NCI-H82 treated with DMSO at 0.1 percent for 48 hours (cell line): ENCODE measurements around the gene PRRC2B.
"Not testable (repeated sequence)": the region's sequence is repeated elsewhere in the genome, so short reads cannot be mapped to it uniquely, and the experiment has no call there.

Experiments
- DNase-seq: peaks from one replicate; lab custom pipeline; 2025; ENCODE audit not compliant: unreplicated experiment; lab: John Stamatoyannopoulos, UW

The PRRC2B gene

GRCh38 chr9:131386281-131386680 lies 7.6 kb upstream of the PRRC2B start:
- DNase-seq, result no peak

GRCh38 chr9:131387394-131387793 lies 6.5 kb upstream of the PRRC2B start:
- DNase-seq, result peak; percentile 98

GRCh38 chr9:131391020-131391419 lies 2.9 kb upstream of the PRRC2B start:
- no peak for DNase-seq

GRCh38 chr9:131391504-131391903 lies 2.4 kb upstream of the PRRC2B start:
- DNase-seq, result no peak

GRCh38 chr9:131394464-131395156 lies 724 bp downstream of the PRRC2B start:
- no peak for DNase-seq

GRCh38 chr9:131395157-131396098 lies 1.5 kb downstream of the PRRC2B start:
- DNase-seq, result no peak

GRCh38 chr9:131396099-131396479 lies 2.2 kb downstream of the PRRC2B start:
- DNase-seq, result not testable (repeated sequence)

GRCh38 chr9:131396626-131397025 lies 2.7 kb downstream of the PRRC2B start:
- DNase-seq, result no peak

- no peak for DNase-seq
Observed at GRCh38 chr9:131397100-131397790, 3.4 kb downstream of the PRRC2B start.

GRCh38 chr9:131398204-131398603 lies 4.3 kb downstream of the PRRC2B start:
- no peak for DNase-seq

GRCh38 chr9:131399972-131400371 lies 6.1 kb downstream of the PRRC2B start:
- no peak for DNase-seq

GRCh38 chr9:131400627-131401026 lies 6.7 kb downstream of the PRRC2B start:
- no peak for DNase-seq

GRCh38 chr9:131402073-131402472 lies 8.2 kb downstream of the PRRC2B start:
- DNase-seq, result no peak

- peak; percentile 67 for DNase-seq
Observed at GRCh38 chr9:131402738-131403492, 9.0 kb downstream of the PRRC2B start.

GRCh38 chr9:131403493-131403773 lies 9.5 kb downstream of the PRRC2B start:
- no peak for DNase-seq

- no peak for DNase-seq
Observed at GRCh38 chr9:131404581-131404980, 10.7 kb downstream of the PRRC2B start.

GRCh38 chr9:131404987-131405386 lies 11.1 kb downstream of the PRRC2B start:
- DNase-seq, result no peak

GRCh38 chr9:131405428-131405827 lies 11.5 kb downstream of the PRRC2B start:
- DNase-seq, result no peak

- no peak for DNase-seq
Observed at GRCh38 chr9:131405858-131406537, 12.1 kb downstream of the PRRC2B start.

- no peak for DNase-seq
Observed at GRCh38 chr9:131406563-131407436, 12.9 kb downstream of the PRRC2B start.
